Upper lobe of right lung (tissue), 1 donor: ENCODE measurements around the gene CA10. TPM values are rescaled to one million over a fixed set of nuclear protein-coding genes. Genes with fewer than 3 reads are reported as not detected.

Experiments used
- ATAC-seq: fragments of 200-7000 bp; cut with Tn5 transposase; one replicate; pipeline ENCODE4 v1.9.1; 2020; ENCODE audit warnings: mild to moderate bottlenecking, moderate library complexity
- DNase-seq: peaks from one replicate; pipeline ENCODE4 v3.0.0-alpha.2; 2020
- H3K27ac ChIP-seq: fragments of 200-600 bp; one replicate; pipeline ENCODE4 v1.8.0; 2022
- H3K27me3 ChIP-seq: fragments of 200-600 bp; one replicate; pipeline ENCODE4 v1.8.0; 2022; ENCODE audit warnings: mild to moderate bottlenecking
- H3K36me3 ChIP-seq: fragments of 200-600 bp; one replicate; pipeline ENCODE4 v1.8.0; 2022
- H3K4me1 ChIP-seq: fragments of 200-600 bp; one replicate; pipeline ENCODE4 v1.8.0; 2022
- H3K4me3 ChIP-seq: fragments of 200-600 bp; one replicate; pipeline ENCODE4 v1.8.0; 2022; ENCODE audit warnings: mild to moderate bottlenecking
- H3K9me3 ChIP-seq: fragments of 200-600 bp; one replicate; pipeline ENCODE4 v1.8.0; 2022
- intact Hi-C: fragments of 100-400 bp; cut with DNase I; formaldehyde crosslinking; loops from one replicate; pipeline ENCODE4 v1.11.0; 2022
- total RNA-seq: library from RNA; stranded (reverse); fragmentation: NEBNext Ultra II Directional; extraction: Animal tissue kit (Norgen Biotek cat#: 25700); gene quantifications from one replicate; pipeline ENCODE4 v1.2.1, GENCODE V29; 2021
- TF ChIP-seq, protein P1 (sequence below): fragments of 200-600 bp; IDR thresholded peaks from one replicate; pipeline ENCODE4 v1.8.0; 2022; ENCODE audit warnings: antibody characterized with exemption
- donor health status: DM: no; HTN: yes; CAD: no; lungs with severe emphysema.

The CA10 gene
- total RNA-seq, 1 donor from 2014 or later = not detected

DNA sequence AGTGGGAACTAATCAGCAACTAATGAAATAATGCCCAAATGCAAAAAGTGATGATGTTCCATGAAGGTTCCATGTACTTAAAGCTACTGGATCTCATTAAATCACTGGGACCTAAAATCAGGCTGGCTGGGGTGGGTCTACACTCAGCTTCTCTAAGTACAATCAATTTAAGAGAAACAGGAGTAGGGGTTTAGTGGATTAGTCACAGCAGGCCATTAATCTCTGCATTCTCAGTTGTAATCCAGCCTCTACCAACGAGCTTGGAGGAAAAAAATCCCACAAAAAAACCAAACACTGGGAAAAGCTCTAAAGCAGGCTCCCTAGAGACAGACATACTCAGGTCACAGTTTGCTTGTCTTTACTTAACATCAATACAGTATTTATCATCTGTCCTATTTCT is 15.0 kb downstream of the CA10 start:
- DNase-seq = no peak
- H3K4me1 ChIP-seq = no peaks in the 10 kb centered on the region
- H3K27me3 ChIP-seq = no peaks in the 10 kb centered on the region
- H3K36me3 ChIP-seq = no peaks in the 10 kb centered on the region
- no peak overlapping the region for H3K4me3 ChIP-seq
- intact Hi-C loops = no loop called here
- no peak for ATAC-seq
- no peak overlapping the region for H3K27ac ChIP-seq
- H3K9me3 ChIP-seq = no peaks in the 10 kb centered on the region
- TF ChIP-seq, protein P1, sequence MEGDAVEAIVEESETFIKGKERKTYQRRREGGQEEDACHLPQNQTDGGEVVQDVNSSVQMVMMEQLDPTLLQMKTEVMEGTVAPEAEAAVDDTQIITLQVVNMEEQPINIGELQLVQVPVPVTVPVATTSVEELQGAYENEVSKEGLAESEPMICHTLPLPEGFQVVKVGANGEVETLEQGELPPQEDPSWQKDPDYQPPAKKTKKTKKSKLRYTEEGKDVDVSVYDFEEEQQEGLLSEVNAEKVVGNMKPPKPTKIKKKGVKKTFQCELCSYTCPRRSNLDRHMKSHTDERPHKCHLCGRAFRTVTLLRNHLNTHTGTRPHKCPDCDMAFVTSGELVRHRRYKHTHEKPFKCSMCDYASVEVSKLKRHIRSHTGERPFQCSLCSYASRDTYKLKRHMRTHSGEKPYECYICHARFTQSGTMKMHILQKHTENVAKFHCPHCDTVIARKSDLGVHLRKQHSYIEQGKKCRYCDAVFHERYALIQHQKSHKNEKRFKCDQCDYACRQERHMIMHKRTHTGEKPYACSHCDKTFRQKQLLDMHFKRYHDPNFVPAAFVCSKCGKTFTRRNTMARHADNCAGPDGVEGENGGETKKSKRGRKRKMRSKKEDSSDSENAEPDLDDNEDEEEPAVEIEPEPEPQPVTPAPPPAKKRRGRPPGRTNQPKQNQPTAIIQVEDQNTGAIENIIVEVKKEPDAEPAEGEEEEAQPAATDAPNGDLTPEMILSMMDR = no peak

DNA sequence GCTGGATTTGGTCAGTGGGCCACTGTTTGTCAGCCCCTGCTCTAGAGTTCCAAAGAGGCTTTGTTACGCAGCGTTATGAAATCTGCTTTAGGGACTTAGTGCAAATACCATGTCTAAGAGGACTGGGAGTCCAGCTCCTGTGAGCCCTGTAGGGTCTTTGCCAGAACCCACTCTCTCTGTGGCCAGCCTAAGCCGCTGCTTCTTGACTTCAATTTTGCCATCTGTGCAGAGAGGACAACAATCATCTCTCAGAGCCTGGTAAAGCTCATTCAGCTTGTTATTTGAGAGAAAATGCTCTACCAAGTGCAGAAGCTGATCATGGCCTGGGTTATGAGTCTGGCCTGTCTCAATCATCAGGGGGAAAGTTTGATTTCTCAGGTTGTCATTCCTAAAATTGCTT is 17.9 kb downstream of the CA10 start:
- no peak overlapping the region for H3K27ac ChIP-seq
- DNase-seq (no peak), ATAC-seq (no peak)
- H3K4me1 ChIP-seq = no peaks in the 10 kb centered on the region
- TF ChIP-seq, protein P1 = no peak
- intact Hi-C loops = no loop called here
- H3K4me3 ChIP-seq = no peak overlapping the region
- no peaks in the 10 kb centered on the region for H3K36me3 ChIP-seq
- no peaks in the 10 kb centered on the region for H3K27me3 ChIP-seq
- no peaks in the 10 kb centered on the region for H3K9me3 ChIP-seq

DNA sequence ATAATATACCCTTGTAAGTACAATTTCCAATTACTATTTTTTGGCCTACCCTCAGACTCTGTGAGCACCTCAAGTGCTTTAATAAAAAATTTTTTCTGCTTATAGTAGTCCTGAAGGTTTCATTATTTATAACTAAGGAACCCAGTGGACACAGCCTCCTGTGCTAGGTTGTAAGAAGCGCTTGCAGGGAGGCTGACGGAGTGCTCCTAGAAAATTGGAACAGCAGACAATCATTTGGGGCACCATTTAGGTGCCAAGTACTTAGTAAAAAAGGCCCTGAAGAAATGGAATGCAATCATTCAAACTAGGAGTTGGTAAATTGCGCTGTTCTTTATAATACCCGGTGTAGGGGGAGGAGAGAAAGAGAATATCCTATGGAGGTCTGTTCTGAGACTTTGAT is 19.8 kb downstream of the CA10 start:
- Histone ChIP-seq H3K9me3 (no peaks in the 10 kb centered on the region), H3K27ac (no peak overlapping the region), H3K27me3 (no peaks in the 10 kb centered on the region), H3K4me1 (no peaks in the 10 kb centered on the region), H3K4me3 (no peak overlapping the region), H3K36me3 (no peaks in the 10 kb centered on the region)
- no peak for ATAC-seq
- TF ChIP-seq, protein P1 = no peak
- intact Hi-C loops = no loop called here
- no peak for DNase-seq

GRCh38 chr17:52138350-52138749 is 20.2 kb downstream of the CA10 start:
- intact Hi-C loops = no loop called here
- Histone ChIP-seq H3K36me3 (no peaks in the 10 kb centered on the region), H3K27ac (no peak overlapping the region), H3K4me3 (no peak overlapping the region), H3K4me1 (no peaks in the 10 kb centered on the region), H3K27me3 (no peaks in the 10 kb centered on the region), H3K9me3 (no peaks in the 10 kb centered on the region)
- DNase-seq (no peak), ATAC-seq (no peak)
- TF ChIP-seq, protein P1 = no peak

DNA sequence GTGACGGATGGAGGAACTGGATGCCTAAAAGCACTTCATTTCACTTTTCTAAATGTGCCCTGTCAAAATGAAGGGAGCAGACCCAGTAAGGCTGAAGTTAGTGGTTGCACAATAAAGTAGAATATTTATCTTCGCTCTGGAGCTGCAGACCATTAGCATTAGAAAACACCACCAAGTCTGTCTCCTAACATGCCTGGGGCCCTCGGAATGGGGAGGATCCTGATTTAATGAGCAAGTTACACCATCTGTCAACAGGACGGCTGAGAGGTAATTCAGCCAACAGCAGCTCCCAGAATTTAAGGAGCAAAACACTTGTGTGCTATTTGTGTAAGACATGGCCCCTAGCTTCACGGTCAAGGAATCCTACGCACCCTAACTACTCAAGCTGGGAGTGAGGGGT is 22.3 kb downstream of the CA10 start:
- Histone ChIP-seq H3K4me1 (no peaks in the 10 kb centered on the region), H3K4me3 (no peak overlapping the region), H3K36me3 (no peaks in the 10 kb centered on the region), H3K27me3 (no peaks in the 10 kb centered on the region), H3K9me3 (no peaks in the 10 kb centered on the region), H3K27ac (no peak overlapping the region)
- ATAC-seq = no peak
- intact Hi-C loops = no loop called here
- TF ChIP-seq, protein P1 = no peak
- DNase-seq = no peak

DNA sequence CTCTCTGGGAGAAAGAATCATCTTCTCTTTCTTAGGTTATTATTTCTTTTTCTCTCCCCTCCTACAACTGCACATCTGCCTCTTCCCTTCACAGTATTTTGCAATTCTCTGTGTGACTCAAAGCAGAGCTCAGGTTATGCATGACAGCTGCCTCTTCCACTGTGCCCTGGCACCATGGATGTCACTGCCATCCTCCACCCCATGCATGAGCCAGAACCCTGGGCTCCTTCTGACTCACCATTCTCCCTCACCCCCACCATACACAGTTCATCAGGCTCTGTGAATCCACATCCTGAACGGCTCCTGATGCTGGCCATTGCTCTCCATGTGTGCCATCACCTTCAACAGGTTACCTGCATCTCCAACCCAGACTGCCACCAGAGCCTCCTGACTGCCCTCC is 23.9 kb downstream of the CA10 start:
- H3K27me3 ChIP-seq = no peaks in the 10 kb centered on the region
- no peak overlapping the region for H3K27ac ChIP-seq
- intact Hi-C loops = no loop called here
- DNase-seq = no peak
- H3K4me3 ChIP-seq = no peak overlapping the region
- no peaks in the 10 kb centered on the region for H3K36me3 ChIP-seq
- ATAC-seq = no peak
- H3K9me3 ChIP-seq = no peaks in the 10 kb centered on the region
- TF ChIP-seq, protein P1 = no peak
- H3K4me1 ChIP-seq = no peaks in the 10 kb centered on the region
